Psoas muscle (tissue), 8 donors: ENCODE measurements around the gene RAPGEF5. TPM values are rescaled to one million over a fixed set of nuclear protein-coding genes. Genes with fewer than 3 reads are reported as not detected.

Source experiments
- ATAC-seq, 4 donors: fragments of 200-7000 bp; cut with Tn5 transposase; one replicate each; pipeline ENCODE4 v1.9.1; 2020; ENCODE audit warnings: moderate library complexity in 3 of 4, mild to moderate bottlenecking in 2 of 4
- DNase-seq, 2 donors: peaks; one replicate each; pipeline ENCODE4 v3.0.0-alpha.2; 2020
- H3K27ac ChIP-seq: fragments of 200-600 bp; one replicate; pipeline ENCODE4 v1.8.0; 2022
- H3K27me3 ChIP-seq, 3 donors: fragments of 200-600 bp in 1 of 3; one replicate each; pipeline versions ENCODE4 v1.6.1 to v1.8.0; 2013 to 2022; ENCODE audit warnings: low read length in 2 of 3, mild to moderate bottlenecking in 2 of 3, moderate library complexity in 1 of 3; ENCODE audit not compliant: insufficient read depth in 3 of 3
- H3K36me3 ChIP-seq, 2 donors: fragments of 200-600 bp in 1 of 2; one replicate each; pipeline versions ENCODE4 v1.6.1 to v1.8.0; 2013 to 2022; ENCODE audit warnings: low read depth in 1 of 2, mild to moderate bottlenecking in 1 of 2, moderate library complexity in 1 of 2; ENCODE audit not compliant: insufficient read depth in 1 of 2
- H3K4me1 ChIP-seq: fragments of 200-600 bp; one replicate; pipeline ENCODE4 v1.8.0; 2022
- H3K4me3 ChIP-seq: fragments of 200-600 bp; one replicate; pipeline ENCODE4 v1.8.0; 2022; ENCODE audit warnings: mild to moderate bottlenecking
- H3K9me3 ChIP-seq: fragments of 200-600 bp; one replicate; pipeline ENCODE4 v1.8.0; 2022
- CTCF ChIP-seq: fragments of 200-600 bp; IDR thresholded peaks from one replicate; pipeline ENCODE4 v1.8.0; 2022; ENCODE audit warnings: antibody characterized with exemption
- WGBS, 3 donors: extraction: QIAGEN DNeasy Blood & Tissue Kit; methylation state at CpG; one replicate each; pipeline versions ENCODE4 v1.1.6 to v1.1.7; 2013; 5-methylcytosine and 5-hydroxymethylcytosine counted together
- intact Hi-C, 2 donors: fragments of 100-400 bp; cut with DNase I; formaldehyde crosslinking; loops; one replicate each; pipeline versions ENCODE4 v1.11.0 to v1.14.2; 2022
- polyA plus RNA-seq, 3 donors: library from polyadenylated mRNA; stranded (reverse); fragments of 200-250 nt; gene quantifications; one replicate each; pipeline ENCODE4 v1.2.3, GENCODE V29; 2013
- total RNA-seq, 4 donors: library from RNA; stranded (reverse); fragmentation: NEBNext Ultra II Directional in 2 of 4; extraction: Animal tissue kit (Norgen Biotek cat#: 25700) in 2 of 4; gene quantifications; one replicate each; pipeline versions ENCODE4 v1.2.1 to v1.2.4, GENCODE V29; 2021 to 2023
- donor health status: healthy with polysubstance abuse.
- donor health status: DM: no; HTN: no; CAD: no; lungs with moderate emphysema.
- donor health status: Bipolar disorder and iron deficiency.
- donor health status: healthy.
- donor health status: DM: yes; HTN: yes; CAD: no.
- donor health status: DM: no; HTN: no; CAD: no.
- donor health status: DM: no; HTN: no; CAD: no.
- donor health status: DM: yes; HTN: yes; CAD: no.

RAPGEF5 gene
- total and polyA plus RNA-seq, 7 donors: 2.6 to 10.8 (median 5.5) TPM

GRCh38 chr7:22300839-22301238, 56.1 kb downstream of the RAPGEF5 start:
- Histone ChIP-seq H3K4me1 (no peaks in the 10 kb centered on the region), H3K9me3 (no peaks in the 10 kb centered on the region), H3K27ac (no peak overlapping the region), H3K36me3 (no peaks in the 10 kb centered on the region), H3K4me3 (no peak overlapping the region), H3K27me3 (no peaks in the 10 kb centered on the region)
- no peak for TF ChIP-seq CTCF
- intact Hi-C loops: no loop called here
- WGBS, 3 donors: 89 to 96% (median 92%) methylated on average over 4 of the region's 4 CpGs
- DNase-seq (no peak), ATAC-seq (no peak)

GRCh38 chr7:22296916-22297315, 60.0 kb downstream of the RAPGEF5 start:
- H3K27ac ChIP-seq: no peak overlapping the region
- no peak for TF ChIP-seq CTCF
- no peaks in the 10 kb centered on the region for H3K9me3 ChIP-seq
- H3K27me3 ChIP-seq: no peaks in the 10 kb centered on the region
- no peaks in the 10 kb centered on the region for H3K36me3 ChIP-seq
- H3K4me1 ChIP-seq: no peaks in the 10 kb centered on the region
- no peak overlapping the region for H3K4me3 ChIP-seq
- DNase-seq (no peak), ATAC-seq (no peak)
- intact Hi-C loops: loop anchor here in 1 of 2 donors (5.0 kb wide), 1 partner anchor 185 kb away; no protein-coding TSS in a partner anchor

- intact Hi-C loops: loop anchor here in 1 of 2 donors (5.0 kb wide), 1 partner anchor 184 kb away; no protein-coding TSS in a partner anchor
- 65 to 71% (median 70%) methylated on average over 1 of the region's 1 CpG for WGBS, 3 donors
These were observed 60.7 kb downstream of the RAPGEF5 start for GRCh38 chr7:22296265-22296566.

GRCh38 chr7:22295402-22296264, 61.3 kb downstream of the RAPGEF5 start:
- Histone ChIP-seq H3K27me3 (no peaks in the 10 kb centered on the region), H3K9me3 (no peaks in the 10 kb centered on the region), H3K4me1 (no peaks in the 10 kb centered on the region), H3K36me3 (no peaks in the 10 kb centered on the region), H3K27ac (no peak overlapping the region), H3K4me3 (no peak overlapping the region)
- peak in 1 of 4 donors; percentile 37 for ATAC-seq
- peak; percentile 13 for TF ChIP-seq CTCF
- DNase-seq: no peak
- intact Hi-C loops: loop anchor here in 1 of 2 donors (5.0 kb wide), 1 partner anchor 183 kb away; no protein-coding TSS in a partner anchor
- WGBS, 3 donors: 37 to 50% (median 38%) methylated on average over 4 of the region's 4 CpGs

More at GRCh38 chr7:22296265-22296566, 60.7 kb downstream of the RAPGEF5 start:
- Histone ChIP-seq H3K4me1 (no peaks in the 10 kb centered on the region), H3K27me3 (no peaks in the 10 kb centered on the region), H3K27ac (no peak overlapping the region), H3K9me3 (no peaks in the 10 kb centered on the region), H3K4me3 (no peak overlapping the region), H3K36me3 (no peaks in the 10 kb centered on the region)
- DNase-seq (no peak), ATAC-seq (no peak)
- TF ChIP-seq CTCF: no peak
